ENCODE measurements around the gene AFF2. TPM values are rescaled to one million over a fixed set of nuclear protein-coding genes. Genes with fewer than 3 reads are reported as not detected.

The AFF2 gene
- total and polyA plus RNA-seq, 12 donors, result 0.07 to 17.9 (median 1.7) TPM

- Histone ChIP-seq H3K9me3 (replicated peaks in 1 of 3) (no peaks in the 10 kb centered on the region), H3K4me3 (no peak overlapping the region), H3K4me1 (replicated peaks in 1 of 2) (no peaks in the 10 kb centered on the region), H3K27me3 (no peaks in the 10 kb centered on the region), H3K27ac (no peak overlapping the region), H3K36me3 (replicated peaks in 1 of 2) (no peaks in the 10 kb centered on the region)
- intact Hi-C loops (cut with DNase I), result no loop called here
- 26 to 50% (median 43%) methylated on average over 1 of the region's 1 CpG for WGBS, 4 donors
- no peak for DNase-seq
- no peak for TF ChIP-seq POLR2A (IDR thresholded peaks at IDR 0.05)
- no peak for TF ChIP-seq CTCF (IDR thresholded peaks at IDR 0.05)
Observed at GRCh38 chrX:148540114-148540513, 39.7 kb downstream of the AFF2 start.

- H3K9me3 ChIP-seq (replicated peaks in 1 of 3), result no peaks in the 10 kb centered on the region
- WGBS, 4 donors, result 65 to 80% (median 72%) methylated on average over 10 of the region's 10 CpGs
- TF ChIP-seq POLR2A (IDR thresholded peaks at IDR 0.05) (no peak), CTCF (IDR thresholded peaks at IDR 0.05) (no peak)
- H3K27me3 ChIP-seq, result no peaks in the 10 kb centered on the region
- no peak for DNase-seq
- intact Hi-C loops (cut with DNase I), result no loop called here
- no peaks in the 10 kb centered on the region for H3K4me1 ChIP-seq (replicated peaks in 1 of 2)
- no peak overlapping the region for H3K27ac ChIP-seq
- no peak overlapping the region for H3K4me3 ChIP-seq
- no peaks in the 10 kb centered on the region for H3K36me3 ChIP-seq (replicated peaks in 1 of 2)
Observed at GRCh38 chrX:148540671-148541583, 40.5 kb downstream of the AFF2 start.

GRCh38 chrX:148541584-148541940 lies 41.1 kb downstream of the AFF2 start:
- TF ChIP-seq CTCF (IDR thresholded peaks at IDR 0.05) (no peak), POLR2A (IDR thresholded peaks at IDR 0.05) (no peak)
- intact Hi-C loops (cut with DNase I), result no loop called here
- no peaks in the 10 kb centered on the region for H3K36me3 ChIP-seq (replicated peaks in 1 of 2)
- DNase-seq, result no peak
- H3K27me3 ChIP-seq, result no peaks in the 10 kb centered on the region
- H3K4me1 ChIP-seq (replicated peaks in 1 of 2), result no peaks in the 10 kb centered on the region
- H3K9me3 ChIP-seq (replicated peaks in 1 of 3), result no peaks in the 10 kb centered on the region
- no peak overlapping the region for H3K27ac ChIP-seq
- H3K4me3 ChIP-seq, result no peak overlapping the region

GRCh38 chrX:148542481-148543255 lies 42.3 kb downstream of the AFF2 start:
- DNase-seq, result no peak
- no peak for TF ChIP-seq CTCF (IDR thresholded peaks at IDR 0.05)
- no peak for TF ChIP-seq POLR2A (IDR thresholded peaks at IDR 0.05)
- 57 to 76% (median 72%) methylated on average over 3 to 5 of the region's 5 CpGs for whole genome bisulfite sequencing, 4 donors

More at GRCh38 chrX:148542481-148543255, 42.3 kb downstream of the AFF2 start:
- H3K9me3 ChIP-seq (replicated peaks in 1 of 3), result no peaks in the 10 kb centered on the region
- no peaks in the 10 kb centered on the region for H3K27me3 ChIP-seq
- no peaks in the 10 kb centered on the region for H3K4me1 ChIP-seq (replicated peaks in 1 of 2)
- intact Hi-C loops (cut with DNase I), result no loop called here
- no peaks in the 10 kb centered on the region for H3K36me3 ChIP-seq (replicated peaks in 1 of 2)
- H3K4me3 ChIP-seq, result no peak overlapping the region
- no peak overlapping the region for H3K27ac ChIP-seq
